Neural cell (in vitro differentiated cells): ENCODE measurements around the gene PRR33. TPM values are rescaled to one million over a fixed set of nuclear protein-coding genes. Genes with fewer than 3 reads are reported as not detected.

ENCODE experiments used
- H2AFZ ChIP-seq: fragments of 200-600, 300-800 bp; sonication (generic), shearing (Covaris generic); 2 replicates; pipeline ENCODE4 v1.6.0; 2014; ENCODE audit warnings: low read depth, mild to moderate bottlenecking, antibody characterized with exemption, low read length, moderate library complexity
- H3F3A ChIP-seq: fragments of 200-600 bp; shearing (Covaris generic); 2 replicates; pipeline ENCODE4 v1.6.1; 2016; ENCODE audit warnings: mild to moderate bottlenecking, moderate library complexity, mixed read lengths, antibody characterized with exemption, low read length; ENCODE audit not compliant: insufficient read depth, poor library complexity, severe bottlenecking
- H3K27ac ChIP-seq: fragments of 200-600, 300-800 bp; sonication (generic), shearing (Covaris generic); 2 replicates; pipeline ENCODE4 v1.5.1; 2014; ENCODE audit warnings: mild to moderate bottlenecking, low read length, moderate library complexity
- H3K27me3 ChIP-seq: fragments of 300-800, 200-600 bp; sonication (generic), shearing (Covaris generic); 2 replicates; pipeline ENCODE4 v1.6.0; 2014; ENCODE audit warnings: mild to moderate bottlenecking, low read depth, low read length, moderate library complexity; ENCODE audit not compliant: insufficient read depth
- H3K36me3 ChIP-seq: fragments of 300-800, 200-600 bp; sonication (generic), shearing (Covaris generic); 2 replicates; pipeline ENCODE4 v1.5.1; 2014; ENCODE audit warnings: mild to moderate bottlenecking, antibody characterized with exemption, low read length, moderate library complexity; ENCODE audit not compliant: insufficient read depth
- H3K4me2 ChIP-seq: fragments of 300-800, 200-600 bp; sonication (generic), shearing (Covaris generic); 2 replicates; pipeline ENCODE4 v1.6.0; 2014; ENCODE audit warnings: mild to moderate bottlenecking, low read length
- H3K4me3 ChIP-seq: fragments of 300-800, 200-600 bp; sonication (generic), shearing (Covaris generic); 2 replicates; pipeline ENCODE4 v1.5.1; 2014; ENCODE audit warnings: mild to moderate bottlenecking, low read length, moderate library complexity
- H3K79me2 ChIP-seq: fragments of 200-600 bp; shearing (Covaris generic); replicated peaks from 2 replicates; pipeline ENCODE4 v1.6.0; 2014; ENCODE audit warnings: mild to moderate bottlenecking, low read length, moderate library complexity; ENCODE audit not compliant: insufficient read depth
- H3K9ac ChIP-seq: fragments of 300-800, 200-600 bp; sonication (generic), shearing (Covaris generic); 2 replicates; pipeline ENCODE4 v1.6.1; 2016; ENCODE audit warnings: mild to moderate bottlenecking, low read length, mixed read lengths
- H3K9me2 ChIP-seq: fragments of 200-600 bp; shearing (Covaris generic); 2 replicates; pipeline ENCODE4 v1.6.1; 2016; ENCODE audit warnings: mild to moderate bottlenecking, low read length, mixed read lengths; ENCODE audit not compliant: insufficient read depth
- H3K9me3 ChIP-seq: fragments of 200-600, 300-800 bp; sonication (generic), shearing (Covaris generic); 2 replicates; pipeline ENCODE4 v1.6.1; 2016; ENCODE audit warnings: mild to moderate bottlenecking, mixed run types, low read length, moderate library complexity, mixed read lengths
- H4K20me1 ChIP-seq: fragments of 200-600 bp; shearing (Covaris generic); 2 replicates; pipeline ENCODE4 v1.6.1; 2016; ENCODE audit warnings: mild to moderate bottlenecking, mixed run types; ENCODE audit not compliant: insufficient read depth
- EP300 ChIP-seq: fragments of 450-650 bp; conservative IDR thresholded peaks from 2 replicates; pipeline ENCODE4 v1.6.1; 2014; ENCODE audit warnings: antibody characterized with exemption, mild to moderate bottlenecking, moderate library complexity; ENCODE audit not compliant: poor library complexity, severe bottlenecking
- EZH2 ChIP-seq: fragments of 200-600, 300-800 bp; shearing (Covaris generic), sonication (generic); IDR thresholded peaks from 2 replicates; pipeline ENCODE4 v1.6.1; 2014; ENCODE audit warnings: antibody characterized with exemption, low read length, borderline replicate concordance, mild to moderate bottlenecking; ENCODE audit not compliant: insufficient read depth, poor library complexity, severe bottlenecking
- MXI1 ChIP-seq: fragments of 450-650 bp; conservative IDR thresholded peaks from 2 replicates; pipeline ENCODE4 v1.6.1; 2014; ENCODE audit warnings: antibody characterized with exemption, mild to moderate bottlenecking; ENCODE audit not compliant: poor library complexity, severe bottlenecking
- POLR2AphosphoS5 ChIP-seq: IDR thresholded peaks from 2 replicates; pipeline ENCODE4 v1.6.1; 2012
- RAD21 ChIP-seq: fragments of 450-650 bp; conservative IDR thresholded peaks from 2 replicates; pipeline ENCODE4 v1.6.1; 2014; ENCODE audit warnings: antibody characterized with exemption, mild to moderate bottlenecking, moderate library complexity
- SMC3 ChIP-seq: fragments of 450-650 bp; conservative IDR thresholded peaks from 2 replicates; pipeline ENCODE4 v1.6.1; 2014; ENCODE audit warnings: antibody characterized with exemption, mild to moderate bottlenecking, moderate library complexity; ENCODE audit not compliant: poor library complexity
- TAF1 ChIP-seq: IDR thresholded peaks from 2 replicates; pipeline ENCODE4 v1.6.1; 2012; ENCODE audit warnings: low read depth
- polyA plus RNA-seq: library from polyadenylated mRNA; depleted of rRNA; stranded (reverse); fragments of >200 nt; gene quantifications from 2 replicates; pipeline ENCODE4 v1.2.3, GENCODE V29; 2014
- TF ChIP-seq, protein P1 (sequence below): fragments of 450-650 bp; IDR thresholded peaks from 2 replicates; pipeline ENCODE4 v1.5.1; 2014; ENCODE audit warnings: antibody characterized with exemption, mild to moderate bottlenecking, moderate library complexity; ENCODE audit not compliant: poor library complexity, severe bottlenecking
- TF ChIP-seq, protein P2 (sequence below): IDR thresholded peaks from 2 replicates; pipeline ENCODE4 v1.6.1; 2012; ENCODE audit warnings: borderline replicate concordance

PRR33 gene
- polyA plus RNA-seq, 1 donor from 2014 or later, result not detected

DNA sequence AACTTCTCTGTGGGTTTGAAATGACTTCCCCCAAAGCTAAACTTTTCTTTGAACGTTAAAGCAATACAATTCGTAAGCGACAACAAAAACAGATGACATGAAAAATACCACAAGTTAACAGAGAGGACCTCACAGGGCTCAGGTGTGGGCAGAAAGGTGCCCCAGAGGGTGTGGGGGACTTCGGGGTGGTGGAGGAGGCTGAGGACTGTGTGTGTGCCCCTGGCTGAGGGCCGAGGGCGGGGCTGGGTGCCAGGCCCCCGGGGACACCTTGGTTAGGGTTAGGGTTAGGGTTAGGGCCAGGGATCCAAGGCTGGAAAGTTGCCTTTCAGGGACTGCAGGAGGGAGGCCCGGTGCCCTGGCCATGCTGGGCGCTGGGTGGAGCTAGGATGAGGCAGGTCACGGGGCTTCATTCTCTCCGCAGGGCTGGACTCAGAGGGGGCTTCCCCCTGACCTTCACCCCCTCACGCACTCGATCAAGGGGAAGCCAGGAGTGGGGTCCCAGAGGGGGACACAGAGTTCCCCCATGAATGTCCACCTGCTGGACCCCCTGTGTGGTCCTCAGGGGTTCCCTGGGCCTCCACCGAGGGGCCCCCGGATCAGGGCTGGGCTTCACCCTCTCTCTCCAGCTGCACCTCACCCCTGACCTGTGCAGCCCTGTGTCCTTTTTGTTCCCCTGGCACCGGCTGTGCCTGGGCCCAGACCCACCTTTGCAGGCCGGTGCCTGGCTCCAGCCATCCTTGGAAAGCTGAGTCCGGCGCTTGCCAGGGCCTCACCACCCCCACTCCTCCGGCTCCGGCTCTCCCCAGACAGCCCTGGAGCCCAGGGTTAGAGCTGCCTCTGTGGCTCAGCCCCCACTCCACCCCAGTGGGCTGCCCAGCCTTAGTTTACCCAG, 45.9 kb downstream of the PRR33 start:
- no peaks in the 10 kb centered on the region for H3K27me3 ChIP-seq
- no peaks in the 10 kb centered on the region for H3K9me3 ChIP-seq

DNA sequence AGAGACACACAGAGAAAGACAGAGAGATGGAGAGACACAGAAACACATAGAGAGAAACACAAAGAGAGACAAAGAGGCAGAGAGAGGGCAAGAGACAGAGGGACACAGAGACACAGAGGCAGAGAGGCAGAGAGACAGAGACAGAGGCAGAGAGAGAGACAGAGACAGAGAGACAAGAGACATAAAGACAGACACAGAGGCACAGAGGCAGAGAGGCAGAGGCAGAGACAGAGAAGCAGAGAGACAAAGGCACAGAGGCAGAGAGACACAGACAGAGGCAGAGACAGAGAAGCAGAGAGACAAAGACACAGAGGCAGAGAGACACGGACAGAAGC, 46.6 kb downstream of the PRR33 start:
- no peak overlapping the region for H3K4me3 ChIP-seq
- no peak overlapping the region for H3K27ac ChIP-seq
- H3K9ac ChIP-seq, result no peak overlapping the region
- no peaks in the 10 kb centered on the region for H3K9me2 ChIP-seq
- no peaks in the 10 kb centered on the region for H4K20me1 ChIP-seq
- H3K9me3 ChIP-seq, result no peaks in the 10 kb centered on the region
- no peak overlapping the region for H2AFZ ChIP-seq
- TF ChIP-seq, protein P1, sequence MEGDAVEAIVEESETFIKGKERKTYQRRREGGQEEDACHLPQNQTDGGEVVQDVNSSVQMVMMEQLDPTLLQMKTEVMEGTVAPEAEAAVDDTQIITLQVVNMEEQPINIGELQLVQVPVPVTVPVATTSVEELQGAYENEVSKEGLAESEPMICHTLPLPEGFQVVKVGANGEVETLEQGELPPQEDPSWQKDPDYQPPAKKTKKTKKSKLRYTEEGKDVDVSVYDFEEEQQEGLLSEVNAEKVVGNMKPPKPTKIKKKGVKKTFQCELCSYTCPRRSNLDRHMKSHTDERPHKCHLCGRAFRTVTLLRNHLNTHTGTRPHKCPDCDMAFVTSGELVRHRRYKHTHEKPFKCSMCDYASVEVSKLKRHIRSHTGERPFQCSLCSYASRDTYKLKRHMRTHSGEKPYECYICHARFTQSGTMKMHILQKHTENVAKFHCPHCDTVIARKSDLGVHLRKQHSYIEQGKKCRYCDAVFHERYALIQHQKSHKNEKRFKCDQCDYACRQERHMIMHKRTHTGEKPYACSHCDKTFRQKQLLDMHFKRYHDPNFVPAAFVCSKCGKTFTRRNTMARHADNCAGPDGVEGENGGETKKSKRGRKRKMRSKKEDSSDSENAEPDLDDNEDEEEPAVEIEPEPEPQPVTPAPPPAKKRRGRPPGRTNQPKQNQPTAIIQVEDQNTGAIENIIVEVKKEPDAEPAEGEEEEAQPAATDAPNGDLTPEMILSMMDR, result no peak
- TF ChIP-seq RAD21 (no peak), POLR2AphosphoS5 (no peak)
- TF ChIP-seq, protein P2, sequence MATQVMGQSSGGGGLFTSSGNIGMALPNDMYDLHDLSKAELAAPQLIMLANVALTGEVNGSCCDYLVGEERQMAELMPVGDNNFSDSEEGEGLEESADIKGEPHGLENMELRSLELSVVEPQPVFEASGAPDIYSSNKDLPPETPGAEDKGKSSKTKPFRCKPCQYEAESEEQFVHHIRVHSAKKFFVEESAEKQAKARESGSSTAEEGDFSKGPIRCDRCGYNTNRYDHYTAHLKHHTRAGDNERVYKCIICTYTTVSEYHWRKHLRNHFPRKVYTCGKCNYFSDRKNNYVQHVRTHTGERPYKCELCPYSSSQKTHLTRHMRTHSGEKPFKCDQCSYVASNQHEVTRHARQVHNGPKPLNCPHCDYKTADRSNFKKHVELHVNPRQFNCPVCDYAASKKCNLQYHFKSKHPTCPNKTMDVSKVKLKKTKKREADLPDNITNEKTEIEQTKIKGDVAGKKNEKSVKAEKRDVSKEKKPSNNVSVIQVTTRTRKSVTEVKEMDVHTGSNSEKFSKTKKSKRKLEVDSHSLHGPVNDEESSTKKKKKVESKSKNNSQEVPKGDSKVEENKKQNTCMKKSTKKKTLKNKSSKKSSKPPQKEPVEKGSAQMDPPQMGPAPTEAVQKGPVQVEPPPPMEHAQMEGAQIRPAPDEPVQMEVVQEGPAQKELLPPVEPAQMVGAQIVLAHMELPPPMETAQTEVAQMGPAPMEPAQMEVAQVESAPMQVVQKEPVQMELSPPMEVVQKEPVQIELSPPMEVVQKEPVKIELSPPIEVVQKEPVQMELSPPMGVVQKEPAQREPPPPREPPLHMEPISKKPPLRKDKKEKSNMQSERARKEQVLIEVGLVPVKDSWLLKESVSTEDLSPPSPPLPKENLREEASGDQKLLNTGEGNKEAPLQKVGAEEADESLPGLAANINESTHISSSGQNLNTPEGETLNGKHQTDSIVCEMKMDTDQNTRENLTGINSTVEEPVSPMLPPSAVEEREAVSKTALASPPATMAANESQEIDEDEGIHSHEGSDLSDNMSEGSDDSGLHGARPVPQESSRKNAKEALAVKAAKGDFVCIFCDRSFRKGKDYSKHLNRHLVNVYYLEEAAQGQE, result no peak
- H3F3A ChIP-seq, result no peaks in the 10 kb centered on the region
- no peak overlapping the region for H3K4me2 ChIP-seq
- H3K27me3 ChIP-seq, result no peaks in the 10 kb centered on the region
- no peaks in the 10 kb centered on the region for H3K79me2 ChIP-seq
- no peaks in the 10 kb centered on the region for H3K36me3 ChIP-seq

More for the DNA sequence above, 45.9 kb downstream of the PRR33 start:
- Histone ChIP-seq H4K20me1 (no peaks in the 10 kb centered on the region), H3K27ac (no peak overlapping the region), H3K79me2 (no peaks in the 10 kb centered on the region), H3K4me3 (no peak overlapping the region), H2AFZ (no peak overlapping the region), H3K4me2 (no peak overlapping the region), H3K9me2 (no peaks in the 10 kb centered on the region), H3K36me3 (no peaks in the 10 kb centered on the region), H3K9ac (no peak overlapping the region), H3F3A (no peaks in the 10 kb centered on the region)
- TF ChIP-seq MXI1 (no peak), TAF1 (no peak), POLR2AphosphoS5 (no peak), EZH2 (no peak), RAD21 (no peak), SMC3 (no peak), EP300 (no peak)
- TF ChIP-seq, protein P1, result no peak
- TF ChIP-seq, protein P2, result no peak
